ENCODE results near the gene WDR73.
A peak's percentile ranks its signal among the peaks of the same experiment; 100 is the strongest.
"Not testable (repeated sequence)": the region's sequence is repeated elsewhere in the genome, so short reads cannot be mapped to it uniquely, and the experiment has no call there.

The WDR73 gene

DNA sequence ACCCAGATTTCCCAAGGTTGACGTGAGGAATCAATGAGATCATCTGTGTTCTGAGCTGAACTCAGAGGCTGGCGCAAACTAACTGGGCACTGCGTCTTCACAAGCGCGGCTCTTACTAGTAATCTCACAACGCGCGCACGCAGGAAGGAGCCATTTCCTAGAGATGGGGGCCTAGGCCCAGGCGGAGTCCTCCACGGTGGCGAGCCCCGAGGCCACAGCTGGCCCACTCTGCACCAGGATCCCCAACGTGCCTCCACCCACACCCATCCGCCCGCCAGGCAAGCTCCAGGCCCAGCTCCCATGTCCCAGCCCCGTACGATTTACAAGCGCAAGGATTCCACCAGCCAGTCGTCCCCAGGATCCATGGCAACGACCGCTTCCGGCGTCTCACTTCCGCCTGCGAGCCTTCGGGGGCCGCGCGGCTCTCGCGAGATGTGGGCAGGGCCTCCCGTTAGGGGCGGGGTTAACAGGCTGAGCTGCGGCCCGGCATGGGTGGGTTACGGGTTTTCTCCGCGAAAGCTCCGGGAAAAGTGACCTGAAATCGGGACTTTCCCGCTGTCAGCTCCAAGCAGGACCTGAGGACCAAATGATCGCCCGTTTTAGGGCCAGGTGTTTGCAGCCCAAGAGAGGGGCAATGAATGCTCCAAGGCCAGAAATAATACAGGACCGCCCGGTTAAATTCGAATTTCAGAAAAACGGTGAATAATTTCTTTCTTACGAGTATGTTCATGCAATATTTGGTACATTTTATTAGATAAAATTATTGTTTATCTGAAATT, at the start of gene WDR73:
TSS of gene WDR73 (minus strand) at position 374 of the 779 bp plus-strand sequence. CDS start at position 365, 9 bp downstream.
- DNase-seq: peak; percentile 73

- DNase-seq: no peak
Measured at GRCh38 chr15:84703808-84704207, 49.7 kb upstream of the WDR73 start.

DNA sequence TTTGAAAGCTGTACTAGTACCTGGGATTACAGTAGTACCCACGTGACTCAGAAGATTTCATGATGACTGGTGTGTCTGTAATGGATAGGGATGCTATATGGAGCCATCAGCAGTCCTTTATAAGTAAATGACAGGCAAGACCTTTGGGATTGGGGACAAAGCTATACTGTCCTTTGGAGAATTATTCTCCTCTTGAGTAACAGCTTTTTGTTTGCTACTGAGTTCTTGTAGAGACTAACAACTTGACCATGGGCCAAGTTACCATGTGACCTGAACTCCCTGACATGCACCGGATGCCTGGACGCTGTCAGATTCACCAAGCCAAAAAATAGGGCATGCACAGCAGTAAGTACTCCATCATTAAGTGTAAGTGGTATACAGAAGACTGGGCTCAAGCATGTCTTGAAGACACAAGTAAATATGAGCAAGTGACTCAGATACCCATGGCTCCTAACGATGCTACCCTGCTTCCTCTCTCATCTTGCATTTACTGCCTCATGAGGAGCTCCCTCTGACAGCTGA, 48.9 kb upstream of the WDR73 start:
- DNase-seq: no peak

DNA sequence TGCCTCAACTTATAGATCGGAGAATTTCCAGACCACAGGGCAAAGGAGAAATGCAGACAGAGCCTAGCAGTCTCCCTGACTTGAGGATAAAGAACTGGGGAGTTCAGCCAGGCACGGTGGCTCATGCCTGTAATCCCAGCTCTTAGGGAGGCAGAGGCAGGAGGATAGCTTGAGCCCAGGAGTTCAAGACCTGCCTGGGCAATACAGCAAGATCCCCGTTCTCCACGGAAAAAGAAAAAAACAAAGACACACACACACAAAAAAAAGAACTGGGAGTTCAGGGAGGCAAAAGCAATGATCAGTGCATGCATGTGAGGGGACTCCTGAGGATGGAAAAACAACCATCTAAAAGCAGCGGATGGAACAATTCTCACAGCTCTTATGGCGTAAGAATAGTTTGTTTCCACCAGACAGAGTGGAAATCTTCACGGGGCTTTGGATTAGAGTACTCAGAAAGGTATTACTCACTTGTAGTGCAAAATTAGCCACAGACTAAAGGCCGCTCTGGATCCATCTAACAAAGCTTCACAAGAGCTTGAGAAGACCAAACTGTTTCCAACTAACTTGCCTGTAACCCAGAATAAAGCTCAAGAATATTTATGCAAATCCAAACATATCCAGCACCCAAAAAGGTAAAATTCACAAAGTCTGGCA, 45.6 kb upstream of the WDR73 start:
- DNase-seq: no peak

DNA sequence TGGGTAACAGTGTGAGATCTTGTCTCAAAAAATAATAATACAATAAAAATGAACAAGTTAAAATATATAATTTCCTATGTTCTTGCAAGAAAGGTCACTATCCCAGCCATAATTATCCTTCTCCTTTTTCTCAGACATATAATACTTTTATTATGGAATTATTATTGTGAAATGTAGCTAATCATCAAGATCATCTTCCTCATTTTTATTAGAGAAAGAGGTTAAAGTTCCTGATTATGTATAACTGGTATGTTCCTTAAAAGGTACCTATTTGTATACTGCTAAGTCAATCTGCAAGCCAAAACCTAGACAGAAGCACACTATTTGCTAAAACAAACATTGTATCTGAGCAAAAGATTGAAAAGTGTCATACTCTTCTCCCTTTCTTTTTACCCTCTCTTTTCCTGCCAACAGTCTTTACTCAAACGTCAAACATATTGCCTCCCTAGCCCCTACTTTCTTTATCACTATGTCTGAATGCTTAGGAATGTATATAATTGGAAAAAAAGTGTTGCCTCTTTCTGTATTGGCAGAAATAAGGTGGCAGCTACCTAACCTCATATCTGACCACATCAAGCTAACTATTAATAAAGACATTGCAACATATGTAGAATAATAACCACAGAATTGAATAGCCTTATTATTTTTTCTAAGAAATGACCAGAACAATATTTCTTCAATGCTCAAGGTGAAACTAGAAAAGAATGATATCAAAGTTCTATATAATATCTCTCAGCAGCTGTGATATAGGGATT, 43.3 kb upstream of the WDR73 start:
- DNase-seq: no peak

DNA sequence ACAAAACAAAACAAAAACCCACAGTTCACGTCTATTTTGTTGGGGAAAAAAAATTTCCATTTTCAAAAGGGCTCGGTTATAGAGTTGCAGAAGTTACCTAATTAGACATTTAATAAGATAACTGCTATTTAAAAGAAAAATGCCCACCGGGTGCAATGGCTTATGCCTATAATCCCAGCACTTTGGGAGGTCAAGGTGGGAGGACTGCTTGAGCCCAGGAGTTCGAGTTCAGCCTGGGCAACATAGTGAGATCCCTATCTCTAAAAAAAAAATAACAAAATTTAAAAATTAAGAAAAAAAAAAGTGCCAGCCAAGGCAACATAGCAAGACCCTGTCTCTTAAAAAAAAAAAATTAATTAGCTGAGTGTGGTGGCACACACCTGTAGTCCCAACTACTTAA, 42.7 kb upstream of the WDR73 start:
- no peak for DNase-seq

- DNase-seq: no peak
Measured at GRCh38 chr15:84690342-84690741, 36.3 kb upstream of the WDR73 start.

DNA sequence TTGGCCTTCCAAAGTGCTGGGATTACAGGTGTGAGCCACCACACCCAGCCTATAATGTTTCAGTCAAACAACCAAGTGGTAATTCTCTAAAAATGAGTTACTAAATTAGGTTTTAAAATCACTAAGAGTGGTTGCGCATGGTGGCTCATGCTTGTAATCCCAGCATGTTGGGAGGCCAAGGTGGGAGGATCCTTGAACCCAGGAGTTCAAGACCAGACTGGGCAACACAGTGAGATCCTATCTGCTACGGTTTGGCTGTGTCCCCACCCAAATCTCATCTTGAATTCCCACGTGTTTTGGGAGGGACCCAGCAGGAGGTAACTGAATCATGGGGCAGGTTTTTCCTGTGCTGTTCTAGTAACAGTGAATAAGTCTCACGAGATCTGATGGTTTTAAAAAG, 35.8 kb upstream of the WDR73 start:
- no peak for DNase-seq

GRCh38 chr15:84686446-84686845, 32.4 kb upstream of the WDR73 start:
- DNase-seq: not testable (repeated sequence)

DNA sequence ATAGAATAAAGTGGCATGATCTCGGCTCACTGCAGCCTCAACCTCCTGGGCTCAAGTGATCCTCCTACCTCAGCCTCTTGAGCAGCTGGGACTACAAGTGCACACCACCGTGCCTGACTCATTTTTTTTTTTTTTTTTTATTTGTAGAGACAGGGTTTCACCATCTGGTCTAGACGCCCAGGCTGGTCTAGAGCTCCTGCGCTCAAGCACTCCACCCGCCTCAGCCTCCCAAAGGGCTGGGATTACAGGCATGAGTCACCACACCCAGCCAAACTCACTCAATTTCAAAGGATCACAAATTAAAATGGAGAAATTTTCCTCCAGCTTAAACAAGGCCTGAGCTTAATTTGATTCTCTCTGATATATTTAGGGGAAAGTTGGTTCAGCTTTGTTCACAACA, 31.2 kb upstream of the WDR73 start:
- no peak for DNase-seq

DNA sequence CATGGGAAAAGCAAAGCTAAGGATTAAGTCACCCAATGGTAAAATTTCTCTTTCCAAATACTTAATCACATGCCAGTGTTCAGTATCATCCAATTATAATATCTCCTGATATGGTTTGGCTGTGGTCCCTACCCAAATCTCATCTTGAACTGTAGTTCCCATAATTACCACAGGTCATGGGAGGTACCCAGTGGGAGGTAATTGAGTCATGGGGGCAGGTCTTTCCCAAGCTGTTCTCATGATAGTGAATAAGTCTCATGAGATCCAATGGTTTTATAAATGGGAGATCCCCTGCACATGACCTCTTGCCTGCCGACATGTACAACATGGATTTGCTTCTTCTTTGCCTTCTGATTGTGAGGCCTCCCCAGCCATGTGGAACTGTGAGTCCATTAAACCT, 30.0 kb upstream of the WDR73 start:
- DNase-seq: no peak

DNA sequence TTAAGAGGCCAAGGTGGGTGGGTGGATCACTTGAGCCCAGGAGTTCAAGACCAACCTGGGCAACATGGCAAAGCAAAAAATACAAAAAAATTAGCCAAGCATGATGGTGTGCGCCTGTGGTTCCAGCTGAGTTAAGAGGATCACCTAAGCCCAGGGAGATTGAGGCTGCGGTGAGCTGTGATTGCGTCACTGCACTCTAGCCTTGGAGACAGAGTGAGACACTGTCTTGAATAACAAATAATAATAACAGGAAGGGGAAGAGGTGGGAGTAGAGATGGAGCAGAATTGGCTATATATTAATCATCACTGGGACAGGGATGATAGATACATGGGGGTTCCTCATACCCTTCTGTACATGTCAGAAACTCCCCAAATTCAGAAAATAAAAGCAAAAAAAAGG, 27.7 kb upstream of the WDR73 start:
- DNase-seq: no peak

DNA sequence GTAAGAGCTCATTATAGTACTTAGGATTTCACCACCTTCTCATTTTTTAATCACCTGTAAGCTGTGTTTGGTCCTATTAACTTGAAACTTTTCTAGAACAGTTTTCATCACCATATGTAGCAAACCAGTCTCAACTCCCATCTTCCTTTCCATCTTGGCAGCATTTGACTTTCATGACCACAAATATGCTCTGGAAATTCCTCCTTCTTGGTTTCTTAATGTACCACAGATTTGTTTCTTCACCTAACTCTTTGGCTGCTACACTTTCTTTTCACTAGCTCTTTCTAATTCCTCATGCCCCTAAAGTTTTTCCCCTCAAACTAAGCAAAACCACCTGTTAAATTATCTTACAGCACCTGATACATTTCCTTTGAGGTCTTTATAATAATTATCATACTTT, 17.1 kb upstream of the WDR73 start:
- DNase-seq: no peak

- no peak for DNase-seq
Measured at GRCh38 chr15:84669726-84670125, 15.6 kb upstream of the WDR73 start.

DNA sequence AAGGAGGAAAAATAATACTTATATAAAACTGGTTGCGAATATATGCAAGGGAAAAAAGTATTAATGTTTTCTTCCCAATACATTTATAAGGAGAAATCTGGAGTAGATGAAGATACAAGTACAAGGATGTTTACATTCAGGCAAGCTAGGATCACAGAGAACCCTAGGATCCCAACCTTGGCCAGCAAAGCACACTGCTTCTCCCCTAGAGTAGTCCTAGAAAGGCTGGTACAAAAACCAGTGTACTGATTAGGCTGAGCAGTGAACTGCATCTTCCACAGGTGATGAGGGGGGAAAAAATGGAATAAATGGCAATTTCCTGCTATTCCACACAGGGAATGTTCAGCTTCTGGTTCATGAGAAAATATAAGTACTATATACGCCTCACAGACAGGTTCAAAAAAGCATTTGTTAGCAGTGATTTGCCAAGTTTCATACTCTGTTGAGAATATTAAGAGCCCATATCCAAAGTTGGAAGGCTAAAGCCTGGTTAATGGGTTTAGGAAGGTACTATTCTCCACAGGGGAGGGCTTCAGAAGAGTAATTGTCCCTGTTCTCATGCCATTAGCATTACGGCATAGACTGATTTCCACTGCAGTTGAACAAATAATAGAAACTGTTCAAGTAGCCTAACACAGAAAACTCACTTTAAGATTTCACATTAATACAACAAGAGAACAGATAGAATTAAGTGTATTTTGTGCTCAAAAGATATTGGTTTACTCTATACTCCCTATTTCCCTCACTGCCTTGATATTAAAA, 14.3 kb upstream of the WDR73 start:
- no peak for DNase-seq

GRCh38 chr15:84666373-84666772, 12.3 kb upstream of the WDR73 start:
- no peak for DNase-seq

DNA sequence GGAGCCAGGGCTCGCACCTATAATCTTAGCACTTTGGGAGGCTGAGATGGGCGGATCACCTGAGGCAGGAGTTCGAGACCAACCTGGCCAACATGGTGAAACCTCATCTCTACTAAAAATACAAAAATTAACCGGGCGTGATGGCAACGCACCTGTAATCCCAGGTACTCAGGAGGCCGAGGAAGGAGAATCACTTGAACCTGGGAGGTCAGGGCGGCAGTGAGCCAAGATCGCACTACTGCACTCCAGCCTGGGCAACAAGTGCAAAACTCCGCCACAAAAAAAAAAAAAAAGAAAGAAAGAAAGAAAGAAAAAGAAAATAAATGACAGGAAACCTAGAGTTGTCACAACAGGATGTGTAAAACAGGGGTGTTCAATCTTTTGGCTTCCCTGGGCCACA, 6.9 kb upstream of the WDR73 start:
- no peak for DNase-seq

DNA sequence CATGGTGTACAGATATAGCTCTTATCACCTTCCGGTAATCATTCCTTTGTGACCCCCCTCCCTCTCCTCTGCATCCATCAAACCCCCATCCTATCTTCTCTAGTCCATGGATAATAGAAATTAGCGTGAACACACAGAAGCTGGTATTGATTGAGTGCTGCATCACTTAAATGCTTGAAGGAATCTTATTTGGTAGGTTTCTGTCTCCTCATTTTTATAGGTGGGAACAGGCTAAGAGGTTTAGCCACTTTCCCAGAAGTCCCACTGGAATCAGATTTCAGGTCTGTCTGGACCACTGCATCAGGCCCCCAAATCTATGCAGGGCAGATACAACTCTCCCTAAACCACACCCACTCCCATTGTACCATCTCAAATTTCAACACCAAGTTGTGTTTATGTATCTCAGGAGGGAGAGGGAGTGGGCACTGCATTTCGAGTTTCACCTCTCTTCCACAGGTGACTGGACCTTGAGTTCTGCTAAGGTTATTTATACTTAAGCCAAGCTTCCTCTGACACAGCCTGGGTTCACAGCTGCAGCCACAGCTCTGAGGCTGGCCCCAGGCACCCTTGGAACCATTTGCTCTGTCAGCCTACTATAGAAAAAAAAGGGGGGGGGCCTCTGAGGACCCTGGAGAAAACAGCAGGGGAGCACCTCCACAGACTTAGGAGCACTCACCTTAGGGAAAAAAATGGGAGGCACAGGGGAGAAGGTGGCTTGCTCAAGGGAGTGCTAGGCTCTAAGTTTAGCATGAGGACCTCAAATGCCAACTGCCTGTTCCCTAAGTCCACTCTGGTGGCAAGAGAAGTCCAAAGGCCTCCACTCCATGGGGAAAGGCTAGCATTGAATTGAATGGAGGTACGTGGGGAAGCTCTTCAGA, 6.1 kb upstream of the WDR73 start:
- DNase-seq: no peak

- no peak for DNase-seq
Measured at GRCh38 chr15:84658788-84659411, 4.8 kb upstream of the WDR73 start.

DNA sequence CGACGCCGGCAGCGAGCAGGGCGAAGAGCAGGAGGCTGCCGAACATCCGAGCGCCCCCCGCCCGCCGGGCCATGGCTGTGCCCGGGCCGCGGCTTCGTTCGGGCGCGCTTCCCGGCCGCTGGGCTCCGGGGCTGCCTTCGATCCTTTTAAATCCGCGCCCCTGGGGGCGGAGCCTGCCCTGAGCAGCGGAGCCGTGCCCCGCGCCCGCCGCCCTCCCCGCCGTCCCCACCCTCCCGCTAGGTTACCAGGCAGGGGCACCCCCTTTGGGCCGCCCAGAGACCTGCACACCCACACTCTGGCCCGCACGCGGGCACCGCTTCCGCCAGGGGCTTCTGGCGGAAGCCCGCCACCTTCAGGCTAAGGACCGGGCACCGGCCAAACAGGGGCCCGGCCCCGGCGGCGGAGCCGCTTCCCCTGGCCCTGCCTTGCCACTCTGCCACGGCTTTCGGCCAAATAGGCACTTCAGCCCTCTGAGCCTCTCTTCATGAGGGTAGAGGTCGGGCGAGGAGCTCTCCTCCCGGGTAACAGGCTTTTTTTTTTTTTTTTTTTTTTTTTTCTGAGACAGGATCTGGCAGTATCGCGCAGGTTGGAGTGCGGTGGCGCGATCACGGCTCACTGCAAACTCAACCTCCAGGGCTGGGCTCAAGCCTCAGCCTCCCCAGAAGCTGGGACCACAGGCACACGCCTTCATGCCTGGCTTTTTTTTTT, 4.2 kb upstream of the WDR73 start, which contains the start of gene NMB:
TSS of gene NMB (minus strand) at position 120 of the 708 bp plus-strand sequence. CDS start at position 73, 47 bp downstream.
- DNase-seq: peak; percentile 77

GRCh38 chr15:84657748-84658079, 3.6 kb upstream of the WDR73 start:
- no peak for DNase-seq

Measured in NCI-H510A (cell line).